Umbilical cord (tissue), 1 donor: ENCODE measurements around the gene APLNR. TPM values are rescaled to one million over a fixed set of nuclear protein-coding genes. Genes with fewer than 3 reads are reported as not detected.

Experiments used
- total RNA-seq: library from RNA; depleted of rRNA; stranded (reverse); fragments of >200 nt; gene quantifications from one replicate; pipeline ENCODE4 v1.2.3, GENCODE V29; 2014; ENCODE audit warnings: low replicate concordance; ENCODE audit not compliant: insufficient read depth

The APLNR gene
- total RNA-seq, 1 donor from 2014 or later = 1.7 TPM

Other genes starting within 250 kb of the APLNR start
- gene OR5AK2, start 248.3 kb downstream of the APLNR start, total RNA-seq = 6.0 TPM
- gene LRRC55, start 55.3 kb downstream of the APLNR start, total RNA-seq = 1.2 TPM
- 86.4 TPM for gene TNKS1BP1, start 87.7 kb upstream of the APLNR start, total RNA-seq
- 54.7 TPM for gene SSRP1, start 98.6 kb upstream of the APLNR start, total RNA-seq
- not detected for gene P2RX3, start 101.1 kb upstream of the APLNR start, total RNA-seq
- gene PRG3, start 143.9 kb upstream of the APLNR start, total RNA-seq = 5.5 TPM
- 3.1 TPM for gene PRG2, start 153.4 kb upstream of the APLNR start, total RNA-seq
- 57.5 TPM for gene SLC43A3, start 189.9 kb upstream of the APLNR start, total RNA-seq
- not detected for gene RTN4RL2, start 223.3 kb upstream of the APLNR start, total RNA-seq